Osteoblast (primary cell): Measurements from ENCODE around the gene CXorf65. TPM values are rescaled to one million over a fixed set of nuclear protein-coding genes. Genes with fewer than 3 reads are reported as not detected.
A peak's percentile ranks its signal among the peaks of the same experiment; 100 is the strongest.

Experiments used
- DNase-seq: peaks from one replicate; pipeline ENCODE4 v3.0.0; 2011; ENCODE audit warnings: low spot score, mixed read lengths; ENCODE audit not compliant: insufficient read length; ENCODE audit errors: missing footprints
- H2AFZ ChIP-seq: 2 replicates; pipeline ENCODE4 v1.6.0; 2011; ENCODE audit warnings: mild to moderate bottlenecking, low read length
- H3K27ac ChIP-seq: 2 replicates; pipeline ENCODE4 v1.5.1; 2011; ENCODE audit warnings: mild to moderate bottlenecking, low read depth, low read length, moderate library complexity
- H3K27me3 ChIP-seq: 2 replicates; pipeline ENCODE4 v1.6.0; 2012; ENCODE audit warnings: mild to moderate bottlenecking, control low read depth, inconsistent platforms, low read length, moderate library complexity; ENCODE audit not compliant: insufficient read depth
- H3K36me3 ChIP-seq: 2 replicates; pipeline ENCODE4 v1.5.1; 2011; ENCODE audit warnings: mild to moderate bottlenecking, low read length, control low read depth, moderate library complexity; ENCODE audit not compliant: insufficient read depth
- H3K4me1 ChIP-seq: 2 replicates; pipeline ENCODE4 v1.5.1; 2011; ENCODE audit warnings: mild to moderate bottlenecking, low read length, control low read depth, moderate library complexity; ENCODE audit not compliant: insufficient read depth
- H3K4me2 ChIP-seq: 2 replicates; pipeline ENCODE4 v1.6.0; 2011; ENCODE audit warnings: mild to moderate bottlenecking, low read length; ENCODE audit not compliant: insufficient read depth
- H3K4me3 ChIP-seq: fragments of 200-600 bp; sonication (generic); 3 replicates; pipeline ENCODE4 v1.5.1; 2012; ENCODE audit warnings: mild to moderate bottlenecking, low read length, inconsistent platforms; ENCODE audit not compliant: insufficient read depth
- H3K79me2 ChIP-seq: 2 replicates; pipeline ENCODE4 v1.6.0; 2012; ENCODE audit warnings: mild to moderate bottlenecking, low read length, control low read depth, inconsistent platforms; ENCODE audit not compliant: insufficient read depth
- H3K9me3 ChIP-seq: 2 replicates; pipeline ENCODE4 v1.5.1; 2011; ENCODE audit warnings: low read depth, low read length, control low read depth
- H4K20me1 ChIP-seq: 2 replicates; pipeline ENCODE4 v1.6.0; 2012; ENCODE audit warnings: mild to moderate bottlenecking, low read length, control low read depth; ENCODE audit not compliant: insufficient read depth
- small RNA-seq: library from RNA; depleted of rRNA; stranded (forward); fragments of <200 nt; gene quantifications from one replicate; pipeline ENCODE3, GENCODE V24; 2012
- total RNA-seq: library from RNA; depleted of rRNA; stranded (reverse); fragments of >200 nt; gene quantifications from 2 replicates; pipeline ENCODE4 v1.2.3, GENCODE V29; 2012
- TF ChIP-seq, protein P1 (sequence below): IDR thresholded peaks from 2 replicates; pipeline ENCODE4 v1.5.1; 2011; ENCODE audit warnings: mild to moderate bottlenecking, low read depth, low read length, moderate library complexity; ENCODE audit errors: extremely low read depth

CXorf65 gene
- total RNA-seq, 1 donor = not detected

DNA sequence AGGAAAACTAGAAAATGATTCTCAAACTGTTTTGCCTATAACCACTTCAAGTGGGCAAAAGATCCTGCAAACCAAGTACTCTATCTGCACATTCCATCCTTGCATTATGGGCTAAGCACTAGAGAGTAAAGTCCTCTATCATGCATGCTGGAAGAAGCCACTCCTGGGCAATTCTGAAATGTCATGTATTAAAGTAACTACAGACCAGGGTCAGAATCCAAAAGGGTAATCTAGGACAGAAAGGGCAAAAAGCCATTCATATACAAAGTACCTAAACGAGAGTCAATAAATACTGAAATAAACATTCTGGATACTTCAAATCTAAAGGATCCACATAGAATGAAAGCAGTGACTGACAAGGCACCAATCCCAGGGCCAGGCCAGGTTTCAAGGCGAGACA lies 39.5 kb downstream of the CXorf65 start:
- H3K4me1 ChIP-seq = peaks cover 3% of the 10 kb centered on the region
- peaks cover 43% of the 10 kb centered on the region for H3K79me2 ChIP-seq
- no peaks in the 10 kb centered on the region for H3K27me3 ChIP-seq
- H3K4me3 ChIP-seq = peak overlapping the region; percentile 86
- H3K9me3 ChIP-seq = no peaks in the 10 kb centered on the region
- peak overlapping the region; percentile 72 for H2AFZ ChIP-seq
- H3K4me2 ChIP-seq = peak overlapping the region; percentile 83
- H3K36me3 ChIP-seq = peaks cover 3% of the 10 kb centered on the region
- H4K20me1 ChIP-seq = no peaks in the 10 kb centered on the region
- TF ChIP-seq, protein P1, sequence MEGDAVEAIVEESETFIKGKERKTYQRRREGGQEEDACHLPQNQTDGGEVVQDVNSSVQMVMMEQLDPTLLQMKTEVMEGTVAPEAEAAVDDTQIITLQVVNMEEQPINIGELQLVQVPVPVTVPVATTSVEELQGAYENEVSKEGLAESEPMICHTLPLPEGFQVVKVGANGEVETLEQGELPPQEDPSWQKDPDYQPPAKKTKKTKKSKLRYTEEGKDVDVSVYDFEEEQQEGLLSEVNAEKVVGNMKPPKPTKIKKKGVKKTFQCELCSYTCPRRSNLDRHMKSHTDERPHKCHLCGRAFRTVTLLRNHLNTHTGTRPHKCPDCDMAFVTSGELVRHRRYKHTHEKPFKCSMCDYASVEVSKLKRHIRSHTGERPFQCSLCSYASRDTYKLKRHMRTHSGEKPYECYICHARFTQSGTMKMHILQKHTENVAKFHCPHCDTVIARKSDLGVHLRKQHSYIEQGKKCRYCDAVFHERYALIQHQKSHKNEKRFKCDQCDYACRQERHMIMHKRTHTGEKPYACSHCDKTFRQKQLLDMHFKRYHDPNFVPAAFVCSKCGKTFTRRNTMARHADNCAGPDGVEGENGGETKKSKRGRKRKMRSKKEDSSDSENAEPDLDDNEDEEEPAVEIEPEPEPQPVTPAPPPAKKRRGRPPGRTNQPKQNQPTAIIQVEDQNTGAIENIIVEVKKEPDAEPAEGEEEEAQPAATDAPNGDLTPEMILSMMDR = no peak
- H3K27ac ChIP-seq = peak overlapping the region; percentile 59
- no peak for DNase-seq

DNA sequence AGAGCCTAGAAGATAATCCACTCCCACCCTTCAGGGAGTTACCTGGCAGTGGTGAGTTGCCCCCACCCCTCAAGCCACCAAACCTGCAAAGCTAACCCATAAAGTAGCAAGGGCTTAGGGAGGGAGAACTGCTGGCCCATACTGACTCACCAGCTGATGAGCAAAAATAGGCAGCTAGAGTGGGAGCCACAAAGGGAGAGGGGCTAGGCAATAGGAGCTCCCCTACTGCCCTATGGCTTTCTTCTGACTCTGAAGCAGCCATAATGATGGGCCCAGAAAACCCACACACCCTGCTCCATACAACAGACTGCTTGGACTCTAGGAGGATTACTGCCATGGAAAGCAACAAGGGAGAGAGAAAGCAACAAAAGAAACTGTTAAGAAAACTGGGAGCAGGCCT lies 46.4 kb downstream of the CXorf65 start:
- Histone ChIP-seq H3K27ac (no peak overlapping the region), H3K9me3 (no peaks in the 10 kb centered on the region), H3K36me3 (peaks cover 13% of the 10 kb centered on the region), H3K4me2 (no peak overlapping the region), H3K4me1 (peaks cover 4% of the 10 kb centered on the region), H4K20me1 (no peaks in the 10 kb centered on the region), H3K4me3 (no peak overlapping the region), H3K79me2 (peaks cover 20% of the 10 kb centered on the region), H2AFZ (no peak overlapping the region), H3K27me3 (no peaks in the 10 kb centered on the region)
- TF ChIP-seq, protein P1 = no peak
- DNase-seq = no peak

DNA sequence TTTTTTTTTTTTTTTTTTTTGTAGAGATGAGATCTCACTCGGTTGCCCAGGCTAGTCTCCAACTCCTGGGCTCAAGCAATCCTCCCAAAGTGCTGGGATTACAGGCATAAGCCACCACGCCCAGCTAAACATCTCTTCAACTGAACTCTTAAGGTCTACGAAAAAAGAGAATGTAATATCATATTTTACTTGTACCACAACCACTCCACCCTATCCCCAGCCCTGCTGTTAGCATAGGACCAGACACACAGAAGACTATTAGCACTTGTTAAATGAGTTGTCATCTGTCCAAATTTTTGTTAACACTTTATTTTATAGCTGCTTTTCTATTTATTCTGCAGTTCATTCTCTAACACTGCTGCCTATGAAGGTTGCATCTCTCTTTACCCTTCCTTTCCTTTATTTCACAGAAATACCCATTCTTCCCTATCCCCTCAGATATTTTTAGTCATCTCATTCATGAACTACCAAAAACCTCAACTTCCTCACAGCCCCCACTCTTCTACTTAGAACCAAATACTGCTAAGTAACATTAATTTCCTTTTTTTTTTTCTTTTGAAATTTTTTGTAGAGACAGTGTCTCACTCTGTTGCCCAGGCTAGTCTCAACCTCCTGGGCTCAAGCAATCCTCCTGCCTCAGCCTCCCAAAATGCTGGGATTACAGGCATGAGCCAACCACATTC lies 48.6 kb downstream of the CXorf65 start:
- Histone ChIP-seq H2AFZ (no peak overlapping the region), H3K27ac (no peak overlapping the region), H4K20me1 (no peaks in the 10 kb centered on the region), H3K4me2 (no peak overlapping the region), H3K79me2 (peaks cover 4% of the 10 kb centered on the region), H3K27me3 (no peaks in the 10 kb centered on the region), H3K4me1 (peaks cover 4% of the 10 kb centered on the region), H3K4me3 (no peak overlapping the region), H3K36me3 (peaks cover 17% of the 10 kb centered on the region), H3K9me3 (no peaks in the 10 kb centered on the region)
- TF ChIP-seq, protein P1 = no peak
- no peak for DNase-seq

DNA sequence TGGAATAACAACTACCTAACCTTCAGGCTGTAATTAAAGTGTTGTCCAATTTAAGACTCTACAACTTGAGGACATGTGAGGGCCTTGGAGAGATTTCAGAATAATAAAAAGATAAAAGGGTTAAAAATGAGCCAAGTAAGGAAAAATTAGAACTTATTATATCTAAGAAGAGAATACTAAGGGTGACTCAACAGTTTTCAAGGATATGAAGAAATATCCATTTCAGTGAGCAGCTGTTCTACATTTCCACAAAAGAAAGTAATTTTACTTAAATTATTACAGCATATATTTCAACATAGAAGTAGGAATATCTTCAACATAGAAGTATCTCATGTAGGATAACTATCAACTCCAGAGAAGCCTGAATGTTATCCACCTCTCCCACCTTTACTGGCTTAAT lies 49.7 kb downstream of the CXorf65 start:
- DNase-seq = no peak
- peak overlapping the region; percentile 24 for H3K27ac ChIP-seq
- peaks cover 13% of the 10 kb centered on the region for H3K36me3 ChIP-seq

More for the DNA sequence above, 49.7 kb downstream of the CXorf65 start:
- H3K4me1 ChIP-seq = peaks cover 4% of the 10 kb centered on the region
- H3K9me3 ChIP-seq = no peaks in the 10 kb centered on the region
- no peaks in the 10 kb centered on the region for H3K27me3 ChIP-seq
- H3K4me3 ChIP-seq = no peak overlapping the region
- H2AFZ ChIP-seq = no peak overlapping the region
- TF ChIP-seq, protein P1 = no peak
- H3K4me2 ChIP-seq = no peak overlapping the region
- H4K20me1 ChIP-seq = no peaks in the 10 kb centered on the region
- H3K79me2 ChIP-seq = no peaks in the 10 kb centered on the region

Small RNA genes within 50 kb of the gene (small RNA-seq; reads per million reads assigned to genes)
- gene CXorf65 = not detected

Other genes with a start within 250 kb of the CXorf65 start
- not detected in 2 replicates for gene TEX11, start 198.0 kb downstream of the CXorf65 start, total RNA-seq
- not detected in 2 replicates for gene SLC7A3, start 175.6 kb downstream of the CXorf65 start, total RNA-seq
- 64.5 and 67.7 TPM in 2 replicates for gene SNX12, start 38.4 kb downstream of the CXorf65 start, total RNA-seq
- 6.8 and 7.6 TPM in 2 replicates for gene FOXO4, start 10.9 kb downstream of the CXorf65 start, total RNA-seq
- gene IL2RG, start 4.8 kb upstream of the CXorf65 start, total RNA-seq = not detected in 2 replicates
- gene MED12, start 11.9 kb upstream of the CXorf65 start, total RNA-seq = 20.9 and 24.2 TPM in 2 replicates
- 0.29 and 0.36 TPM in 2 replicates for gene NLGN3, start 38.1 kb upstream of the CXorf65 start, total RNA-seq
- not detected in 2 replicates for gene GJB1, start 116.5 kb upstream of the CXorf65 start, total RNA-seq
- 15.6 TPM in 2 replicates for gene ZMYM3, start 147.4 kb upstream of the CXorf65 start, total RNA-seq
- 443 and 478 TPM in 2 replicates for gene NONO, start 176.9 kb upstream of the CXorf65 start, total RNA-seq
- 1.1 and 1.5 TPM in 2 replicates for gene ITGB1BP2, start 195.0 kb upstream of the CXorf65 start, total RNA-seq